HEK293T (cell line): ENCODE measurements around the gene RAB6B.

ENCODE experiments used
- BHLHE40 ChIP-seq: fragments of 450-650 bp; IDR thresholded peaks from 2 replicates; pipeline ENCODE4 v1.6.1; 2016; ENCODE audit warnings: mild to moderate bottlenecking, moderate library complexity, borderline replicate concordance
- CTBP1 ChIP-seq: fragments of 450-650 bp; IDR thresholded peaks from 2 replicates; pipeline ENCODE4 v1.6.1; 2016; ENCODE audit warnings: borderline replicate concordance
- FOXA1 ChIP-seq: fragments of 450-650 bp; IDR thresholded peaks from 2 replicates; pipeline ENCODE4 v1.6.1; 2016; ENCODE audit warnings: mild to moderate bottlenecking
- FOXK2 ChIP-seq: fragments of 450-650 bp; IDR thresholded peaks from 2 replicates; pipeline ENCODE4 v1.6.1; 2016; ENCODE audit warnings: mild to moderate bottlenecking
- FOXM1 ChIP-seq: fragments of 450-650 bp; IDR thresholded peaks from 2 replicates; pipeline ENCODE4 v1.6.1; 2017; ENCODE audit warnings: mild to moderate bottlenecking, borderline replicate concordance
- SP1 ChIP-seq: fragments of 450-650 bp; IDR thresholded peaks from 2 replicates; pipeline ENCODE4 v1.6.1; 2017
- ZNF384 ChIP-seq: fragments of 450-650 bp; IDR thresholded peaks from 2 replicates; pipeline ENCODE4 v1.6.1; 2016

GRCh38 chr3:133932009-133932408, 36.3 kb upstream of the RAB6B start:
- no peak for TF ChIP-seq FOXK2
- TF ChIP-seq FOXA1 = no peak
- no peak for TF ChIP-seq FOXM1
- no peak for TF ChIP-seq SP1
- no peak for TF ChIP-seq CTBP1
- no peak for TF ChIP-seq BHLHE40
- no peak for TF ChIP-seq ZNF384
